K562 (cell line): Measurements from ENCODE around the gene PTPN1. TPM values are rescaled to one million over a fixed set of nuclear protein-coding genes. Genes with fewer than 3 reads are reported as not detected.

Source experiments
- DDX20 ChIP-seq: fragments of 450-650 bp; IDR thresholded peaks from 2 replicates; pipeline ENCODE4 v1.6.1; 2016; ENCODE audit warnings: missing genetic modification characterization, low read depth, mild to moderate bottlenecking, missing compliant biosample characterization, moderate library complexity
- GATAD2A ChIP-seq: fragments of 450-650 bp; IDR thresholded peaks from 2 replicates; pipeline ENCODE4 v1.6.1; 2017
- GTF2E2 ChIP-seq: fragments of 200-800 bp; sonication (Bioruptor generic); IDR thresholded peaks from 2 replicates; pipeline ENCODE4 v1.6.1; 2016; ENCODE audit warnings: missing genetic modification characterization, missing compliant biosample characterization
- JUN ChIP-seq, 2 experiments: sonication (generic) in 1 of 2; formaldehyde crosslinking in 1 of 2; IDR thresholded peaks; 2 replicates each; pipeline versions ENCODE4 v1.6.1 to v1.8.0; 2012 to 2022; ENCODE audit warnings: borderline replicate concordance in 2 of 2, mild to moderate bottlenecking in 2 of 2, improper control_type of control experiment in 1 of 2, low read depth in 1 of 2, low read length in 1 of 2, missing genetic modification reagents in 1 of 2
- L3MBTL2 ChIP-seq: fragments of 450-650 bp; IDR thresholded peaks from 2 replicates; pipeline ENCODE4 v1.6.1; 2016; ENCODE audit warnings: mild to moderate bottlenecking, moderate library complexity
- MAFG ChIP-seq: fragments of 450-650 bp; conservative IDR thresholded peaks from 2 replicates; pipeline ENCODE4 v1.6.1; 2016; ENCODE audit warnings: missing genetic modification characterization, missing compliant biosample characterization
- MEF2D ChIP-seq: conservative IDR thresholded peaks from 2 replicates; pipeline ENCODE4 v1.6.1; 2016; ENCODE audit warnings: low read depth, missing genetic modification characterization, missing compliant biosample characterization
- SIN3B ChIP-seq: fragments of 450-650 bp; IDR thresholded peaks from 2 replicates; pipeline ENCODE4 v1.6.1; 2017; ENCODE audit warnings: low read depth, mild to moderate bottlenecking, moderate library complexity
- TAF9B ChIP-seq: fragments of 450-650 bp; IDR thresholded peaks from 2 replicates; pipeline ENCODE4 v1.6.1; 2018; ENCODE audit warnings: mild to moderate bottlenecking; ENCODE audit not compliant: partially characterized antibody
- ZNF395 ChIP-seq: fragments of 200-800 bp; sonication (Bioruptor generic); IDR thresholded peaks from 2 replicates; pipeline ENCODE4 v1.6.1; 2017; ENCODE audit warnings: missing genetic modification characterization, missing compliant biosample characterization
- ZNF445 ChIP-seq: fragments of 250-450 bp; sonication (Bioruptor Pico); IDR thresholded peaks from 2 replicates; pipeline ENCODE4 v1.4.0; 2020; ENCODE audit warnings: low read depth, mild to moderate bottlenecking, moderate library complexity
- ZNF592 ChIP-seq: fragments of 450-650 bp; IDR thresholded peaks from 2 replicates; pipeline ENCODE4 v1.6.1; 2017; ENCODE audit warnings: antibody characterized with exemption, mild to moderate bottlenecking
- polyA plus RNA-seq, 8 experiments: library from polyadenylated mRNA; depleted of rRNA in 4 of 8; stranded (reverse) in 5 of 8; unstranded in 3 of 8; fragments of >200 nt; fragmentation: Nextera tagmentation in 2 of 8; fragmentation: Illumina TruSeq in 1 of 8; extraction: Ambion mirVana in 2 of 8; extraction: Trizol in 1 of 8; gene quantifications; 2 replicates each; pipeline versions ENCODE4 v1.2.1 to v1.2.3, GENCODE V29; 2011 to 2014; ENCODE audit warnings: inconsistent platforms in 1 of 8, missing spikeins in 1 of 8
- total RNA-seq, 7 experiments: library from RNA; depleted of rRNA in 6 of 7; stranded (reverse); fragments of >200 nt in 6 of 7; fragmentation: Illumina TruSeq in 2 of 7; extraction: Trizol in 2 of 7; gene quantifications; 2 replicates each; pipeline versions ENCODE4 v1.2.1 to v1.2.3, GENCODE V29; 2011 to 2021; ENCODE audit warnings: low replicate concordance in 1 of 7
- TF ChIP-seq, protein P1 (sequence below): sonication (generic); formaldehyde crosslinking; IDR thresholded peaks from 2 replicates; pipeline ENCODE4 v1.9.0; 2022; ENCODE audit warnings: mild to moderate bottlenecking, missing genetic modification reagents
- TF ChIP-seq, protein P2 (sequence below): fragments of 450-650 bp; IDR thresholded peaks from 2 replicates; pipeline ENCODE4 v1.6.1; 2018; ENCODE audit not compliant: partially characterized antibody
- TF ChIP-seq, protein P3 (sequence below): fragments of 250-450 bp; sonication (Bioruptor Pico); IDR thresholded peaks from 2 replicates; pipeline ENCODE4 v1.4.0; 2020; ENCODE audit warnings: borderline replicate concordance

PTPN1 gene
- total and polyA plus RNA-seq, 9 of the 15 experiments (the other 6 are each of a cell fraction or from before 2014, with no cell fraction given) = 11.0 to 85.3 (median 54.0) TPM

DNA sequence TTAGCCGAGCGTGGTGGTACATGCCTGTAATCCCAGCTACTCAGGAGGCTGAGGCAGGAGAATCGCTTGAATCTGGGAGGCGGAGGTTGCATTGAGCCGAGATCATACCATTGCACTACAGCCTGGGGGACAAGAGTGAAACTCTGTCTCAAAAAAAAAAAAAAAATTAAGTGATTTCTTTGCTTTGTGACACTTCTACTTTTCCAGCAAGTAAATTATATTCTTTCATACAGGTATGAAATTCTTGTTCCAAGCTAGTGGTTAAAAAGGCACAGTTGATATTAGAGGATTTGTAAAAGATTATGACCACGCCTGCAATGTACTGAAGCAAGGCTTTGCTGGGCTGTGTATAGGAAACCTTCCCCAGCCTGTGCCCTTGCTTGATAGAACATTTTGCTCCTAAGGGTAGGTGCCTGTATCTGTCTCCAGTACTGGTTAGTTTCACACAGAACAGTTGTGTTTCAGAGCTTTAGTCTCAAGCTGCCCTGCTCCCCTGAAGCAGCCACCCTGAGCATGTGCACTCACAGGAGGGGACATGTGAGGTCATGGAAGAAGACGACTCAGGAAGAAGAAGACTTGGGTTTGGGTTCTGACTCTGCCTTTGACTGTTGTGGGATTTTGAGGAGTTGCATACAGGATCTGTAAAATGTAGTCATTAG is 10.2 kb downstream of the PTPN1 start (continued):
- TF ChIP-seq, protein P1, sequence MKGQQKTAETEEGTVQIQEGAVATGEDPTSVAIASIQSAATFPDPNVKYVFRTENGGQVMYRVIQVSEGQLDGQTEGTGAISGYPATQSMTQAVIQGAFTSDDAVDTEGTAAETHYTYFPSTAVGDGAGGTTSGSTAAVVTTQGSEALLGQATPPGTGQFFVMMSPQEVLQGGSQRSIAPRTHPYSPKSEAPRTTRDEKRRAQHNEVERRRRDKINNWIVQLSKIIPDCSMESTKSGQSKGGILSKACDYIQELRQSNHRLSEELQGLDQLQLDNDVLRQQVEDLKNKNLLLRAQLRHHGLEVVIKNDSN = no peak
- TF ChIP-seq GATAD2A (no peak), MAFG (tag) (no peak), DDX20 (tag) (no peak), TAF9B (no peak), L3MBTL2 (peak; percentile 62; the same call in 1 of the 2 replicates), SIN3B (no peak), MEF2D (tag) (no peak), GTF2E2 (no peak), ZNF592 (peak; percentile 56; the same call in 1 of the 2 replicates), JUN (IDR thresholded peaks at IDR 0.05; ENCODE audit: borderline replicate concordance, low read depth, low read length) (no peak), JUN (CRISPR knock-in tag; IDR thresholded peaks at IDR 0.05; ENCODE audit: borderline replicate concordance) (no peak), ZNF395 (CRISPR knock-in tag) (peak; percentile 34; the same call in 1 of the 2 replicates), ZNF445 (CRISPR knock-in tag) (no peak)
- TF ChIP-seq, protein P2, sequence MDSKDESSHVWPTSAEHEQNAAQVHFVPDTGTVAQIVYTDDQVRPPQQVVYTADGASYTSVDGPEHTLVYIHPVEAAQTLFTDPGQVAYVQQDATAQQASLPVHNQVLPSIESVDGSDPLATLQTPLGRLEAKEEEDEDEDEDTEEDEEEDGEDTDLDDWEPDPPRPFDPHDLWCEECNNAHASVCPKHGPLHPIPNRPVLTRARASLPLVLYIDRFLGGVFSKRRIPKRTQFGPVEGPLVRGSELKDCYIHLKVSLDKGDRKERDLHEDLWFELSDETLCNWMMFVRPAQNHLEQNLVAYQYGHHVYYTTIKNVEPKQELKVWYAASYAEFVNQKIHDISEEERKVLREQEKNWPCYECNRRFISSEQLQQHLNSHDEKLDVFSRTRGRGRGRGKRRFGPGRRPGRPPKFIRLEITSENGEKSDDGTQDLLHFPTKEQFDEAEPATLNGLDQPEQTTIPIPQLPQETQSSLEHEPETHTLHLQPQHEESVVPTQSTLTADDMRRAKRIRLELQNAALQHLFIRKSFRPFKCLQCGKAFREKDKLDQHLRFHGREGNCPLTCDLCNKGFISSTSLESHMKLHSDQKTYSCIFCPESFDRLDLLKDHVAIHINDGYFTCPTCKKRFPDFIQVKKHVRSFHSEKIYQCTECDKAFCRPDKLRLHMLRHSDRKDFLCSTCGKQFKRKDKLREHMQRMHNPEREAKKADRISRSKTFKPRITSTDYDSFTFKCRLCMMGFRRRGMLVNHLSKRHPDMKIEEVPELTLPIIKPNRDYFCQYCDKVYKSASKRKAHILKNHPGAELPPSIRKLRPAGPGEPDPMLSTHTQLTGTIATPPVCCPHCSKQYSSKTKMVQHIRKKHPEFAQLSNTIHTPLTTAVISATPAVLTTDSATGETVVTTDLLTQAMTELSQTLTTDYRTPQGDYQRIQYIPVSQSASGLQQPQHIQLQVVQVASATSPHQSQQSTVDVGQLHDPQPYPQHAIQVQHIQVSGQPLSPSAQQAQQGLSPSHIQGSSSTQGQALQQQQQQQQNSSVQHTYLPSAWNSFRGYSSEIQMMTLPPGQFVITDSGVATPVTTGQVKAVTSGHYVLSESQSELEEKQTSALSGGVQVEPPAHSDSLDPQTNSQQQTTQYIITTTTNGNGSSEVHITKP = peak; percentile 95
- TF ChIP-seq, protein P3, sequence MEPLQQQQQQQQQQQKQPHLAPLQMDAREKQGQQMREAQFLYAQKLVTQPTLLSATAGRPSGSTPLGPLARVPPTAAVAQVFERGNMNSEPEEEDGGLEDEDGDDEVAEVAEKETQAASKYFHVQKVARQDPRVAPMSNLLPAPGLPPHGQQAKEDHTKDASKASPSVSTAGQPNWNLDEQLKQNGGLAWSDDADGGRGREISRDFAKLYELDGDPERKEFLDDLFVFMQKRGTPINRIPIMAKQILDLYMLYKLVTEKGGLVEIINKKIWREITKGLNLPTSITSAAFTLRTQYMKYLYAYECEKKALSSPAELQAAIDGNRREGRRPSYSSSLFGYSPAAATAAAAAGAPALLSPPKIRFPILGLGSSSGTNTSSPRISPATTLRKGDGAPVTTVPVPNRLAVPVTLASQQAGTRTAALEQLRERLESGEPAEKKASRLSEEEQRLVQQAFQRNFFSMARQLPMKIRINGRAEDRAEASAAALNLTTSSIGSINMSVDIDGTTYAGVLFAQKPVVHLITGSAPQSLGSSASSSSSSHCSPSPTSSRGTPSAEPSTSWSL (CRISPR knock-in tag) = no peak
